ENCODE measurements around the gene GNAO1.

GRCh38 chr16:56307534-56307873 is 116.2 kb downstream of the GNAO1 start:
- TF ChIP-seq CTCF (IDR thresholded peaks at IDR 0.05) (no peak), POLR2A (IDR thresholded peaks at IDR 0.05) (no peak)

All from esophagus squamous epithelium (tissue), 4 donors.